ENCODE measurements around the gene SDHC.

SDHC gene

GRCh38 chr1:161314201-161314981, at the start of gene SDHC:
SDHC (plus strand) TSS chr1:161314381; CDS start chr1:161314406, 25 bp downstream.
- peak; percentile 75 for DNase-seq

- DNase-seq = no peak
These were observed 48.9 kb upstream of the SDHC start for GRCh38 chr1:161265305-161265704.

GRCh38 chr1:161266202-161266601, 48.0 kb upstream of the SDHC start:
- DNase-seq = peak; percentile 34

GRCh38 chr1:161266836-161267235, 47.3 kb upstream of the SDHC start:
- DNase-seq = no peak

- DNase-seq = no peak
These were observed 46.9 kb upstream of the SDHC start for GRCh38 chr1:161267321-161267720.

GRCh38 chr1:161273402-161273801, 40.8 kb upstream of the SDHC start:
- no peak for DNase-seq

- no peak for DNase-seq
These were observed 39.3 kb upstream of the SDHC start for GRCh38 chr1:161274874-161275273.

- DNase-seq = no peak
These were observed 31.2 kb upstream of the SDHC start for GRCh38 chr1:161282991-161283390.

GRCh38 chr1:161285113-161285512, 29.1 kb upstream of the SDHC start:
- no peak for DNase-seq

- DNase-seq = no peak
These were observed 28.7 kb upstream of the SDHC start for GRCh38 chr1:161285521-161285920.

GRCh38 chr1:161287482-161288054, 26.6 kb upstream of the SDHC start:
- DNase-seq = no peak

- no peak for DNase-seq
These were observed 23.4 kb upstream of the SDHC start for GRCh38 chr1:161290779-161291178.

- no peak for DNase-seq
These were observed 16.8 kb upstream of the SDHC start for GRCh38 chr1:161297415-161297814.

GRCh38 chr1:161298116-161298515, 16.1 kb upstream of the SDHC start:
- DNase-seq = no peak

GRCh38 chr1:161299347-161299746, 14.8 kb upstream of the SDHC start:
- no peak for DNase-seq

GRCh38 chr1:161300478-161300877, 13.7 kb upstream of the SDHC start:
- no peak for DNase-seq

GRCh38 chr1:161304927-161305866, 9.0 kb upstream of the SDHC start:
- no peak for DNase-seq

GRCh38 chr1:161305867-161306519, 8.2 kb upstream of the SDHC start:
- no peak for DNase-seq

GRCh38 chr1:161307230-161307768, 6.9 kb upstream of the SDHC start:
- no peak for DNase-seq

- DNase-seq = no peak
These were observed 6.1 kb upstream of the SDHC start for GRCh38 chr1:161307892-161308638.

GRCh38 chr1:161309868-161310267, 4.3 kb upstream of the SDHC start, which contains the start of gene MPZ:
MPZ (minus strand) TSS chr1:161309968; CDS start chr1:161309905, 63 bp downstream.
- DNase-seq = no peak
